ENCODE measurements around the gene PDE6A.
A peak's percentile ranks its signal among the peaks of the same experiment; 100 is the strongest.

The PDE6A gene

DNA sequence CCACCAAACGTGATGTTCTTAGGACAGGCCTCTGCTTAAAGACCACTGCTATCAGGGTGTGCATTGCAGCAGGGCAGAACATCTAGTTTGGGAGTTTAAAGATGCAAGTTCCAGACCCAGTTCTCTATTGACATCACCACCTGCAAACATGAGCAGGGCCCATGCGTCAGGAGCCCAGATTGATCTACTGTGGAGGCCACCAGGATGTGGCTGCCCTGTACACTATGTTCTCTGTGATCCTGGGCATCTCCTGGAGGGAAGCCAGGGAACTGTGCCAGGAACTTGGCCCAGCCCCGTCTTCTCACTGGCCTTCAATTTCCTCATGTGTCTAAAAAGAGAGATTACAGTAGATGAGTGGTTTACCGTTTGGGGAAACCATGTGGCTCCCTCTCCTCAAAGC lies 87.1 kb downstream of the PDE6A start:
- TF ChIP-seq, protein P1, sequence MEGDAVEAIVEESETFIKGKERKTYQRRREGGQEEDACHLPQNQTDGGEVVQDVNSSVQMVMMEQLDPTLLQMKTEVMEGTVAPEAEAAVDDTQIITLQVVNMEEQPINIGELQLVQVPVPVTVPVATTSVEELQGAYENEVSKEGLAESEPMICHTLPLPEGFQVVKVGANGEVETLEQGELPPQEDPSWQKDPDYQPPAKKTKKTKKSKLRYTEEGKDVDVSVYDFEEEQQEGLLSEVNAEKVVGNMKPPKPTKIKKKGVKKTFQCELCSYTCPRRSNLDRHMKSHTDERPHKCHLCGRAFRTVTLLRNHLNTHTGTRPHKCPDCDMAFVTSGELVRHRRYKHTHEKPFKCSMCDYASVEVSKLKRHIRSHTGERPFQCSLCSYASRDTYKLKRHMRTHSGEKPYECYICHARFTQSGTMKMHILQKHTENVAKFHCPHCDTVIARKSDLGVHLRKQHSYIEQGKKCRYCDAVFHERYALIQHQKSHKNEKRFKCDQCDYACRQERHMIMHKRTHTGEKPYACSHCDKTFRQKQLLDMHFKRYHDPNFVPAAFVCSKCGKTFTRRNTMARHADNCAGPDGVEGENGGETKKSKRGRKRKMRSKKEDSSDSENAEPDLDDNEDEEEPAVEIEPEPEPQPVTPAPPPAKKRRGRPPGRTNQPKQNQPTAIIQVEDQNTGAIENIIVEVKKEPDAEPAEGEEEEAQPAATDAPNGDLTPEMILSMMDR (IDR thresholded peaks at IDR 0.05; ENCODE audit: insufficient read depth, low read depth, low read length, missing control alignments), result no peak
- H3K4me3 ChIP-seq (ENCODE audit: low read depth, low read length), result no peak overlapping the region
- DNase-seq (ENCODE audit: low read depth), result no peak

DNA sequence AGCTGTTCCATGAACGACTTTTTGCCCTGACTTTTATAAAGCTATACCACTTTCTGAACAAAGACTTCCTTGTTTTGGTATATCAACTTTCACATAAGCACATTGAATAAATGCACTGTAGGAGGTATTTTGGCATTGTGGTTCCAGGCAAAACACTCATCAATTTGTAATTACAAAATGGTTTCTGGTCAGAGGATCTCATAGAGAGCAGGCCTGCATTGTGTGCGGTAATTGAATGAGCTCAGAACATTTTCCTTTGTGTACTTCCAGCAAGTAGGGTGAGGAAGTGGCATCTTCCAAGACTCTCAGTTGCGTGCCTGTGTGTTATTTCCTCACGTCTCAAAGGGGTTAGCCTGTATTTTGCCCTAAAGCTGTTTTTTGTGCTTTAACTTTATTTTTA lies 89.2 kb downstream of the PDE6A start:
- no peak overlapping the region for H3K4me3 ChIP-seq (ENCODE audit: low read depth, low read length)
- no peak for DNase-seq (ENCODE audit: low read depth)
- TF ChIP-seq, protein P1 (IDR thresholded peaks at IDR 0.05; ENCODE audit: insufficient read depth, low read depth, low read length, missing control alignments), result no peak

DNA sequence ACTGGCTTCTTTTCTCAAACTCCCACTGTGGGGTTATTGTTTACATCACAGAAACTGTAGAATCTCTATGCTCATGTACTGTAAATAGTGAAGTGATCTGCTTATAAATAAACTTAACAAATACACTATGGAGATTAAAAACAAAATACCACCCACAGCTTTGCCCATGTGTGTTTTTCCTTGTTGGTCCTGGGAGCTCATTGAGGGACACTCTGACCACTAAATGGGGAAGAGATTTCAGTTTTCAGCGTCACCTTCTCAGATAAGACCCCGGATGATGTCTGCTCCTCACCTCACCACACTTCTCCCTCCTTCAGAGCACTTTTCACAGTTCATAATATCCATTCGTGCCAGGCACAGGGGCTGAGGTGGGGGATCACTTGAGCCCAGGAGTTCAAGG lies 89.7 kb downstream of the PDE6A start:
- DNase-seq (ENCODE audit: low read depth), result no peak
- no peak overlapping the region for H3K4me3 ChIP-seq (ENCODE audit: low read depth, low read length)
- TF ChIP-seq, protein P1 (IDR thresholded peaks at IDR 0.05; ENCODE audit: insufficient read depth, low read depth, low read length, missing control alignments), result no peak

DNA sequence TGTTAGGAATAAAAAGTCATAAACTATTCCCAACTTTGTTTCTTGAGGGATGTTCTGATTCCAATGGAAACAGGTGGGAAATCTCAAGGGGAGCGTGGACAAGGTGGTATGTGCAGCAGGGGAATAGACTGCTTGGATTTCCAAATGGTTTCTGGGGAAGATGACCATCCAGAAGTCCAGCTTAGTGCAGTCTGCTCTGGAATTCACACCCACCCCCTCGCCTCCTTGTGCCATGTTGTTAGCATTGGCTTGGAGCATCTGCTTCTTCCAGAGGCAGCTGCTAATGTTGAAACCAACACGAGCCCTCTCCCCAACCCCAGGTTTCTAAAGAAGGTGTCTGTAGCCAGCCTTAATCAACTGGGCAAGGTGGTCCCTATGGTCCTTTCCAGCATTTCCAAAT lies 90.9 kb downstream of the PDE6A start:
- TF ChIP-seq, protein P1 (IDR thresholded peaks at IDR 0.05; ENCODE audit: insufficient read depth, low read depth, low read length, missing control alignments), result no peak
- no peak for DNase-seq (ENCODE audit: low read depth)
- no peak overlapping the region for H3K4me3 ChIP-seq (ENCODE audit: low read depth, low read length)

DNA sequence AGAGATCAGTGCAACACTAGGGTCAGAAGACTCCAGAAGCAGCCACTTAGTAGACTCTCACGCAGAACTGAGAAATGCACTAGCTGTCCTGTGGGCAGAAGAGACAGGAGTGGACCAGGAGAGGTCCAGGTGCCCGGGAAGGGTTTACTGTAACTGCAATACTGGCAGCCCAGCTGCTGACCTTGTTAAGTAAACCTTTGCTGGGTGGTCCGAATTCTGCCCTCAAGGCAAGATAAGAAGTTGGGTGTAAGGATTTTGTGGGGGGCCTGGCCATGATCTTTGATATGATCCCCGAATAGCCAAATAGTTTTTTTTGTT lies 91.3 kb downstream of the PDE6A start:
- TF ChIP-seq, protein P1 (IDR thresholded peaks at IDR 0.05; ENCODE audit: insufficient read depth, low read depth, low read length, missing control alignments), result no peak
- no peak for DNase-seq (ENCODE audit: low read depth)
- no peak overlapping the region for H3K4me3 ChIP-seq (ENCODE audit: low read depth, low read length)

DNA sequence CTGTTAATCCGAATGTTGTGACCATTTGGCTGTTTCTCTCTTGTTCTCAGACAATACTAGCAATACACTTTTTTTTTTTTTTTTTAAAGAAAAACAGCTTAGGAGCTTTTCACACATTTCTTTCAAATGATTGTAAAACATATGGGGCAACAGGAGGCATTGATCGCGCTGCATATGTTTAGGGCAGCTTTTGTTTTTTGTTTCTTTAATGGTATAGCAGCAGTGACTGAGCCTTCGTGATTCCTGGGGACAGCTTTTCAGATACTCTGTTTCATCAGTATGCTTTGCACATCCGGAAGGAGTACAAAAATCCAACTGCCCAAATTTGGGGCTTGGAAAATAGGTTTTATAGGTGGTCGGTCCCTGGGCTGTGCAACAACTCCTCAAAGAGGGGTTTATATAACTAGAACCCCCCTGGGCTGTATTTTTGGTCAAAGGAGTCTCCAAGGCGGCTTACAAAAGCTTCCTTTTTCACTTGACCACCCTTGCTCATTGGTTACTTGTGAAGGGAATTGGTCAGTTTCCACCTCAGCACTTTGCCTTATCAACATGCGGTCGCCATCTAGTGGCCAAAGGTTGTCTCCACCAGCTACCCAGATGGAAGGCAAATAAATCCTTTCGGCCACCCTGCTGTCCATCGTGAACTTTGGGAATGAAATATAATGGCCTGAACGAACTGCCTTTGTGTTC lies 91.8 kb downstream of the PDE6A start:
- DNase-seq (ENCODE audit: low read depth), result peak; percentile 81
- TF ChIP-seq, protein P1 (IDR thresholded peaks at IDR 0.05; ENCODE audit: insufficient read depth, low read depth, low read length, missing control alignments), result peak; percentile 85
- H3K4me3 ChIP-seq (ENCODE audit: low read depth, low read length), result no peak overlapping the region

DNA sequence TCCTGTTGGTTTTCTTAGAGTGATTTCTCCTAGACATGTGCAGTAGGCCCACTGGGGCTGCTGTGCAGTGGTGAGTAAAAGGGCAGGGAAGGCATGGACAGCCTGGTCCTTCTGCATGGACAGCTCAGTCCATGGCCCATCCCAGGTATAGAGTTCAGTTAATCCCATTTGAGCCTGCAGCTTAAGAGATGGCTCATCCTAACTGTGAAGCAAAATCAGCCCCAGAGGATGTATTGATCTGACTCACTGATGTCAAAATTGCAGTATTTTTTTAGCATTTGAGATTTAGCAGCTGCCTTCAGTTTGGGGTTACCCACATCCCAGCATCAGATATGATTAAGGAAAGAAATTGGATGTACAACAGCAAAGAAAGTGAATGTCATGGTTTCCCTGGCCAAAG lies 93.4 kb downstream of the PDE6A start:
- no peak for DNase-seq (ENCODE audit: low read depth)
- TF ChIP-seq, protein P1 (IDR thresholded peaks at IDR 0.05; ENCODE audit: insufficient read depth, low read depth, low read length, missing control alignments), result no peak
- H3K4me3 ChIP-seq (ENCODE audit: low read depth, low read length), result no peak overlapping the region
